Transverse colon (tissue), 4 donors: ENCODE results near the gene IPO4. TPM values are rescaled to one million over a fixed set of nuclear protein-coding genes. Genes with fewer than 3 reads are reported as not detected.

ENCODE experiments used
- DNase-seq: peaks from one replicate; pipeline ENCODE4 v3.0.0-alpha.2; 2019
- H3K27ac ChIP-seq, 4 donors: fragments of 200-600 bp; sonication (generic); 2 replicates each; pipeline ENCODE4 v1.5.1; 2016 to 2018; ENCODE audit warnings: inconsistent platforms in 4 of 4
- H3K27me3 ChIP-seq: fragments of 200-600 bp; sonication (generic); 2 replicates; pipeline ENCODE4 v1.5.1; 2017; ENCODE audit warnings: inconsistent platforms
- H3K36me3 ChIP-seq, 4 donors: fragments of 200-600 bp; sonication (generic); 2 replicates each; pipeline ENCODE4 v1.5.1; 2017 to 2019; ENCODE audit warnings: inconsistent platforms in 4 of 4
- H3K4me1 ChIP-seq, 4 donors: fragments of 200-600 bp; sonication (generic); 2 replicates each; pipeline ENCODE4 v1.5.1; 2017 to 2020; ENCODE audit warnings: inconsistent platforms in 4 of 4
- H3K4me3 ChIP-seq, 4 donors: fragments of 200-600 bp; sonication (generic); 1 replicate in 1 of 4; 2 replicates in 3 of 4; pipeline versions ENCODE4 v1.5.1 to v1.6.1; 2017 to 2019; ENCODE audit warnings: inconsistent platforms in 4 of 4
- H3K9me3 ChIP-seq, 2 donors: fragments of 200-600 bp; sonication (generic); 2 replicates each; pipeline ENCODE4 v1.5.1; 2017 to 2019; ENCODE audit warnings: inconsistent platforms in 2 of 2
- EP300 ChIP-seq: sonication (generic); formaldehyde crosslinking; IDR thresholded peaks from one replicate; pipeline ENCODE4 v1.6.1; 2017; ENCODE audit warnings: antibody characterized with exemption, low read depth
- POLR2A ChIP-seq: fragments of 450-650 bp; IDR thresholded peaks from one replicate; pipeline ENCODE4 v1.6.1; 2016; ENCODE audit warnings: antibody characterized with exemption, mild to moderate bottlenecking, moderate library complexity
- POLR2AphosphoS5 ChIP-seq, 3 donors: sonication (generic); formaldehyde crosslinking; IDR thresholded peaks; one replicate each; pipeline ENCODE4 v1.6.1; 2016; ENCODE audit warnings: antibody characterized with exemption in 3 of 3
- WGBS, 2 donors: methylation state at CpG; one replicate each; pipeline ENCODE4 v1.1.5; 2018; ENCODE audit warnings: low coverage in 1 of 2; 5-methylcytosine and 5-hydroxymethylcytosine counted together
- in situ Hi-C, 4 donors: fragments of 200-750 bp; cut with MboI; loops; one replicate each; pipeline versions ENCODE4 v1.15.0 to v1.15.1; 2017; ENCODE audit warnings: low sequenced_read_pairs in 3 of 4, low pct_ligation_motif_present in 1 of 4, low pct_unique_long_range_greater_than_20kb in 1 of 4
- intact Hi-C: fragments of 100-400 bp; cut with DNase I; formaldehyde crosslinking; loops from one replicate; pipeline ENCODE4 v1.15.1; 2023; ENCODE audit warnings: low total_unique reads
- total RNA-seq, 4 donors: library from RNA; depleted of rRNA; stranded (reverse); fragments of >200 nt; gene quantifications; one replicate each; pipeline ENCODE4 v1.1.0, GENCODE V29; 2016
- TF ChIP-seq, protein P1 (sequence below), 5 experiments: fragments of 200-600 bp in 3 of 5; fragments of 450-650 bp in 2 of 5; sonication (generic) in 3 of 5; IDR thresholded peaks; 1 replicate in 2 of 5; 2 replicates in 3 of 5; pipeline ENCODE4 v1.5.1; 2016 to 2017; ENCODE audit warnings: antibody characterized with exemption in 5 of 5, inconsistent platforms in 3 of 5, mild to moderate bottlenecking in 2 of 5, moderate library complexity in 1 of 5

Gene IPO4, protein sequence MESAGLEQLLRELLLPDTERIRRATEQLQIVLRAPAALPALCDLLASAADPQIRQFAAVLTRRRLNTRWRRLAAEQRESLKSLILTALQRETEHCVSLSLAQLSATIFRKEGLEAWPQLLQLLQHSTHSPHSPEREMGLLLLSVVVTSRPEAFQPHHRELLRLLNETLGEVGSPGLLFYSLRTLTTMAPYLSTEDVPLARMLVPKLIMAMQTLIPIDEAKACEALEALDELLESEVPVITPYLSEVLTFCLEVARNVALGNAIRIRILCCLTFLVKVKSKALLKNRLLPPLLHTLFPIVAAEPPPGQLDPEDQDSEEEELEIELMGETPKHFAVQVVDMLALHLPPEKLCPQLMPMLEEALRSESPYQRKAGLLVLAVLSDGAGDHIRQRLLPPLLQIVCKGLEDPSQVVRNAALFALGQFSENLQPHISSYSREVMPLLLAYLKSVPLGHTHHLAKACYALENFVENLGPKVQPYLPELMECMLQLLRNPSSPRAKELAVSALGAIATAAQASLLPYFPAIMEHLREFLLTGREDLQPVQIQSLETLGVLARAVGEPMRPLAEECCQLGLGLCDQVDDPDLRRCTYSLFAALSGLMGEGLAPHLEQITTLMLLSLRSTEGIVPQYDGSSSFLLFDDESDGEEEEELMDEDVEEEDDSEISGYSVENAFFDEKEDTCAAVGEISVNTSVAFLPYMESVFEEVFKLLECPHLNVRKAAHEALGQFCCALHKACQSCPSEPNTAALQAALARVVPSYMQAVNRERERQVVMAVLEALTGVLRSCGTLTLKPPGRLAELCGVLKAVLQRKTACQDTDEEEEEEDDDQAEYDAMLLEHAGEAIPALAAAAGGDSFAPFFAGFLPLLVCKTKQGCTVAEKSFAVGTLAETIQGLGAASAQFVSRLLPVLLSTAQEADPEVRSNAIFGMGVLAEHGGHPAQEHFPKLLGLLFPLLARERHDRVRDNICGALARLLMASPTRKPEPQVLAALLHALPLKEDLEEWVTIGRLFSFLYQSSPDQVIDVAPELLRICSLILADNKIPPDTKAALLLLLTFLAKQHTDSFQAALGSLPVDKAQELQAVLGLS
- total RNA-seq = 10 to 100 TPM in 3 of 4 donors, 1 to 10 TPM in 1; 10.0 to 60.5 (median 37.3) TPM

DNA sequence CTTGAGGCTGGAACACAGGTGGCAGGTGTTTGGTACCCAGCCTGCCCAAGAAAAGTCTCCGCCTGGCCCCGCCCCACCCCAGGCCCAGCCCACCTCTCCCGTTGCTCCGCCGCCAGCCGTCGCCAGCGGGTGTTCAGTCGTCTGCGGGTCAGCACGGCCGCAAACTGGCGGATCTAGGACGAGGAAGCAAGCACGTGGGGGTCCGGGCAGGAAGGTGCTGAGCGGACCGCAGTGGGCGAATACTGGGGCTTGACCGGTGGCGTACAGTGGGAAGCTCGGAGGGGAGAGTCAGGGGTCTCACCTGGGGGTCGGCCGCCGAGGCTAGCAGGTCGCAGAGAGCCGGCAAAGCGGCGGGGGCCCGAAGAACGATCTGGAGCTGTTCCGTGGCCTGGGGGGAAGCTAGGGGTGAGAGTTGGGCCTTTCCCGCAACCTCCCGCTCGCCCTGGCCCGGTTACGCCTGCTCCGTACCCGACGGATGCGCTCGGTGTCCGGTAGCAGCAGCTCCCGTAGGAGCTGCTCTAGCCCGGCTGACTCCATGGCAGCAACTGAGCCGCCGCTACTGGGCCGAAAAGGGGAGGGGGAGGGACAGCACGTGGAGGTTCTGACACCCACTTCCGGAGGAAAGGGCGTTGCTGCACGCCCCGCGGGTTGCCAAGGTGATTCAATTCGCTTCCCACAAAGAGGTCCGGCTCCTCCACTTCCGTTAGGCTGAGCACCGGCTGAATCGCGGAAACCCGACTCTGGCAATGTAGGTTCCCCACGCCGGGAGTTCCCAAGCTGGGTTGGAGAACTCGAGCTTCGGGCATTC lies at the start of gene IPO4:
IPO4 (minus strand) TSS at position 566 of the 808 bp plus-strand sequence; CDS start at position 537, 29 bp downstream.
- WGBS, 2 donors = 0% methylated on average over 57 of the region's 65 CpGs; no CpG with 5 or more reads in 1 of the 2 donors
- Histone ChIP-seq H3K36me3 (peaks cover 0 to 13% (median 0%) of the 10 kb centered on the region in 4 donors), H3K9me3 (no peaks in the 10 kb centered on the region), H3K27ac (peak within 1 kb of the TSS; percentile 74 to 93 (median 82)), H3K27me3 (no peaks in the 10 kb centered on the region), H3K4me1 (peaks cover 12 to 20% (median 12%) of the 10 kb centered on the region in 4 donors), H3K4me3 (peak within 1 kb of the TSS; percentile 52 to 86 (median 72))
- intact Hi-C loops (no loop called here), in situ Hi-C loops (no loop called here)
- peak; percentile 96 for DNase-seq
- peak; percentile 63 for TF ChIP-seq POLR2A
- peak; percentile 66 to 72 (median 66) for TF ChIP-seq POLR2AphosphoS5 (IDR thresholded peaks at IDR 0.05)
- TF ChIP-seq EP300 = no peak

DNA sequence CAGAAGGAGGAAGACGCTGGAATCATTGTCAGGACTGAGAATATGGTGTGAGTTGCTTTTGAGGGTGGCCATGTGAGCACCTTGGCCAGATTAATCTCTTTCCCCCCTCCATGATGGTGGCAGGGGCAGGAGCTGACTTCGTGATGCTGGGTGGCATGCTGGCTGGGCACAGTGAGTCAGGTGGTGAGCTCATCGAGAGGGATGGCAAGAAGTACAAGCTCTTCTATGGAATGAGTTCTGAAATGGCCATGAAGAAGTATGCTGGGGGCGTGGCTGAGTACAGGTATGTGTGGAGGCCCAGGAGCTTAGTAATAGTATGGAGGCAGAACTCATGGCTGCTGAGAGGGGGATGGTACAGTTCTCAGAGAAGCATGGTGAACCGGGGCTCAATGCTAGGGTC lies 49.5 kb upstream of the IPO4 start:
- DNase-seq = no peak
- no peaks in the 10 kb centered on the region for H3K9me3 ChIP-seq
- H3K36me3 ChIP-seq = peaks cover 0 to 35% (median 13%) of the 10 kb centered on the region in 4 donors
- in situ Hi-C loops (loop anchor here in 3 of 4 donors (25.0 kb wide), 1 partner anchor 199 kb away; the partner anchor contains the start of genes CBLN3 (in 3 of the 3), KHNYN (in 3 of the 3) and SDR39U1 (in 3 of the 3)), intact Hi-C loops (no loop called here)
- H3K27me3 ChIP-seq = no peaks in the 10 kb centered on the region
- whole genome bisulfite sequencing, 2 donors = 78 to 87% methylated on average over 4 to 5 of the region's 5 CpGs
- no peak overlapping the region for H3K27ac ChIP-seq
- peaks cover 33 to 47% (median 34%) of the 10 kb centered on the region in 4 donors for H3K4me1 ChIP-seq
- H3K4me3 ChIP-seq = no peak overlapping the region
- TF ChIP-seq POLR2AphosphoS5 (IDR thresholded peaks at IDR 0.05) = no peak
- TF ChIP-seq POLR2A = no peak
- TF ChIP-seq, protein P1, sequence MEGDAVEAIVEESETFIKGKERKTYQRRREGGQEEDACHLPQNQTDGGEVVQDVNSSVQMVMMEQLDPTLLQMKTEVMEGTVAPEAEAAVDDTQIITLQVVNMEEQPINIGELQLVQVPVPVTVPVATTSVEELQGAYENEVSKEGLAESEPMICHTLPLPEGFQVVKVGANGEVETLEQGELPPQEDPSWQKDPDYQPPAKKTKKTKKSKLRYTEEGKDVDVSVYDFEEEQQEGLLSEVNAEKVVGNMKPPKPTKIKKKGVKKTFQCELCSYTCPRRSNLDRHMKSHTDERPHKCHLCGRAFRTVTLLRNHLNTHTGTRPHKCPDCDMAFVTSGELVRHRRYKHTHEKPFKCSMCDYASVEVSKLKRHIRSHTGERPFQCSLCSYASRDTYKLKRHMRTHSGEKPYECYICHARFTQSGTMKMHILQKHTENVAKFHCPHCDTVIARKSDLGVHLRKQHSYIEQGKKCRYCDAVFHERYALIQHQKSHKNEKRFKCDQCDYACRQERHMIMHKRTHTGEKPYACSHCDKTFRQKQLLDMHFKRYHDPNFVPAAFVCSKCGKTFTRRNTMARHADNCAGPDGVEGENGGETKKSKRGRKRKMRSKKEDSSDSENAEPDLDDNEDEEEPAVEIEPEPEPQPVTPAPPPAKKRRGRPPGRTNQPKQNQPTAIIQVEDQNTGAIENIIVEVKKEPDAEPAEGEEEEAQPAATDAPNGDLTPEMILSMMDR (IDR thresholded peaks at IDR 0.05) = no peak
- no peak for TF ChIP-seq EP300

DNA sequence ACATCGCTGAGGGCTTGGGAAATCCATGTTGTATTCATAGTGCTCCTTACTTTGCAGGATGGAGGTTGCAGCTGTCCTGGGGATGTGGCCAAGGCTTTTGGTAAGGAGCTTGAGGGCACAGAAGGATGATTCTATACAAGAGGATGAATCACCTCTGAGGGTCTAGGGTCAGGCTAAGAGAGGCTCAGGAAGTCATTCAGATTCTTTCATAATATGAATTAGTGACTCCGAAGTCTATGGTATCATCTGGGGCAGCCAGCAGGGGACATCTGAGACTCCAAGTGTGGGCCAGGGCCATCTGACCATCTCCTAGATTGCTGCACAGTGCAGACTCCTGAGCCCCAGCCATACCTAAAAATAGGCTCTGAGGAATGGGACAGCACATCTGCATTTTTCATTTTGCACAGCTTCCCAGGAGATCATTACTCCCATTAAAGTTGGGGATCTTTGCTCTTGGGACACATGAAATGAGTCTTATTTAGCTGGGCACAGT lies 48.9 kb upstream of the IPO4 start:
- no peaks in the 10 kb centered on the region for H3K27me3 ChIP-seq
- DNase-seq = no peak
- WGBS, 2 donors = 100% methylated on average over 2 of the region's 2 CpGs; no CpG with 5 or more reads in 1 of the 2 donors
- H3K9me3 ChIP-seq = no peaks in the 10 kb centered on the region
- intact Hi-C loops (no loop called here), in situ Hi-C loops (loop anchor here in 3 of 4 donors (25.0 kb wide), 1 partner anchor 200 kb away; the partner anchor contains the start of genes CBLN3 (in 3 of the 3), KHNYN (in 3 of the 3) and SDR39U1 (in 3 of the 3))
- peaks cover 33 to 48% (median 35%) of the 10 kb centered on the region in 4 donors for H3K4me1 ChIP-seq
- no peak overlapping the region for H3K27ac ChIP-seq
- peaks cover 0 to 35% (median 13%) of the 10 kb centered on the region in 4 donors for H3K36me3 ChIP-seq
- no peak overlapping the region for H3K4me3 ChIP-seq
- TF ChIP-seq POLR2AphosphoS5 (IDR thresholded peaks at IDR 0.05) = no peak
- no peak for TF ChIP-seq EP300
- TF ChIP-seq POLR2A = no peak
- TF ChIP-seq, protein P1 (IDR thresholded peaks at IDR 0.05) = no peak
